B cell (primary cell): Measurements from ENCODE around the gene KIF21A. TPM values are rescaled to one million over a fixed set of nuclear protein-coding genes. Genes with fewer than 3 reads are reported as not detected.

Source experiments
- ATAC-seq: fragments of 200-7000 bp; cut with Tn5 transposase; one replicate; pipeline ENCODE4 v1.10.0; 2021; ENCODE audit warnings: low read depth, mild to moderate bottlenecking, moderate number of reproducible peaks, moderate library complexity
- CTCF ChIA-PET: fragments of 350-600 bp; sonication (Branson Sonifier 250); formaldehyde crosslinking; loops from one replicate; lab custom pipeline; 2021; ENCODE audit warnings: antibody characterized with exemption, inconsistent platforms; lab: Charles Lee
- POLR2A ChIA-PET: fragments of 350-600 bp; sonication (Branson Sonifier 250); formaldehyde crosslinking; loops from one replicate; lab custom pipeline; 2021; ENCODE audit warnings: antibody characterized with exemption; lab: Charles Lee
- DNase-seq: peaks from one replicate; pipeline ENCODE4 v3.0.0; 2013
- H2AFZ ChIP-seq: 2 replicates; pipeline ENCODE4 v1.6.1; 2012; ENCODE audit warnings: mild to moderate bottlenecking, low read depth, low read length; ENCODE audit not compliant: insufficient read depth, poor library complexity, severe bottlenecking
- H3K27ac ChIP-seq, 2 donors: 1 replicate in 1 of 2; 2 replicates in 1 of 2; pipeline ENCODE4 v1.5.1; 2012 to 2013; ENCODE audit warnings: low read length in 2 of 2, mild to moderate bottlenecking in 2 of 2, moderate library complexity in 1 of 2
- H3K27me3 ChIP-seq, 4 experiments: fragments of 200-600 bp in 1 of 4; sonication (generic) in 1 of 4; replicated peaks in 1 of 4; 1 replicate in 2 of 4; 2 replicates in 2 of 4; pipeline versions ENCODE4 v1.6.1 to v1.7.0; 2013 to 2016; ENCODE audit warnings: low read length in 3 of 4, mild to moderate bottlenecking in 2 of 4, mixed read lengths in 1 of 4, moderate library complexity in 1 of 4; ENCODE audit not compliant: insufficient read depth in 4 of 4, control insufficient read depth in 3 of 4; ENCODE audit errors: control extremely low read depth in 1 of 4
- H3K36me3 ChIP-seq, 2 experiments: replicated peaks in 1 of 2; 1 replicate in 1 of 2; 2 replicates in 1 of 2; pipeline versions ENCODE4 v1.6.1 to v1.7.1; 2013; ENCODE audit warnings: low read length in 1 of 2; ENCODE audit not compliant: insufficient read depth in 2 of 2, control insufficient read depth in 1 of 2; ENCODE audit errors: control extremely low read depth in 1 of 2, extremely low read depth in 1 of 2
- H3K4me1 ChIP-seq, 2 donors: fragments of 200-600 bp in 1 of 2; sonication (generic) in 1 of 2; 1 replicate in 1 of 2; 2 replicates in 1 of 2; pipeline versions ENCODE4 v1.5.1 to v1.6.1; 2013 to 2017; ENCODE audit warnings: low read length in 2 of 2; ENCODE audit not compliant: control insufficient read depth in 2 of 2, insufficient read depth in 2 of 2
- H3K4me2 ChIP-seq: replicated peaks from 2 replicates; pipeline ENCODE3; 2012; ENCODE audit warnings: mild to moderate bottlenecking, low read depth, low read length; ENCODE audit not compliant: poor library complexity, severe bottlenecking
- H3K4me3 ChIP-seq, 5 experiments: fragments of 200-600 bp in 1 of 5; sonication (generic) in 1 of 5; 1 replicate in 3 of 5; 2 replicates in 2 of 5; pipeline versions ENCODE4 v1.5.1 to v1.7.0; 2011 to 2016; ENCODE audit warnings: low read length in 4 of 5, mild to moderate bottlenecking in 4 of 5, low read depth in 2 of 5, control low read depth in 1 of 5, moderate library complexity in 1 of 5; ENCODE audit not compliant: insufficient read depth in 1 of 5; ENCODE audit errors: control extremely low read depth in 1 of 5, extremely low read depth in 1 of 5
- H3K79me2 ChIP-seq: fragments of 200-600 bp; sonication (generic); one replicate; pipeline ENCODE4 v1.6.0; 2016; ENCODE audit warnings: low read length; ENCODE audit not compliant: control insufficient read depth, insufficient read depth
- H3K9ac ChIP-seq: fragments of 200-600 bp; sonication (generic); 2 replicates; pipeline ENCODE4 v1.6.1; 2017; ENCODE audit warnings: mild to moderate bottlenecking, low read length, moderate library complexity
- H3K9me3 ChIP-seq, 3 donors: one replicate each; pipeline versions ENCODE4 v1.6.1 to v1.7.1; 2013; ENCODE audit warnings: low read length in 2 of 3; ENCODE audit not compliant: control insufficient read depth in 2 of 3, insufficient read depth in 1 of 3; ENCODE audit errors: control extremely low read depth in 1 of 3
- H4K20me1 ChIP-seq: 2 replicates; pipeline ENCODE4 v1.6.0; 2012; ENCODE audit warnings: mild to moderate bottlenecking, low read length; ENCODE audit not compliant: insufficient read depth, control insufficient read depth, poor library complexity, severe bottlenecking
- H3K27ac Mint-ChIP-seq: one replicate; pipeline ENCODE4 v1.8.0; 2021; ENCODE audit warnings: mixed read lengths
- H3K27me3 Mint-ChIP-seq: one replicate; pipeline ENCODE4 v1.8.0; 2021; ENCODE audit warnings: mixed read lengths
- H3K4me1 Mint-ChIP-seq: one replicate; pipeline ENCODE4 v1.8.0; 2021; ENCODE audit warnings: mixed read lengths
- H3K4me3 Mint-ChIP-seq: one replicate; pipeline ENCODE4 v1.8.0; 2021; ENCODE audit warnings: mixed read lengths
- H3K9me3 Mint-ChIP-seq: one replicate; pipeline ENCODE4 v1.8.0; 2022; ENCODE audit warnings: mixed read lengths; ENCODE audit not compliant: insufficient read depth
- CTCF ChIP-seq: fragments of 200-600 bp; IDR thresholded peaks from one replicate; pipeline ENCODE4 v1.8.0; 2022; ENCODE audit warnings: antibody characterized with exemption, mild to moderate bottlenecking
- EZH2 ChIP-seq: IDR thresholded peaks from 2 replicates; pipeline ENCODE4 v1.6.1; 2012; ENCODE audit warnings: borderline replicate concordance, low read depth, mild to moderate bottlenecking, moderate library complexity, low read length; ENCODE audit not compliant: insufficient read depth, poor library complexity, severe bottlenecking
- WGBS: methylation state at CpG from one replicate; pipeline ENCODE4 v1.1.5; 2013; ENCODE audit warnings: missing lambda C conversion rate; ENCODE audit not compliant: insufficient coverage; 5-methylcytosine and 5-hydroxymethylcytosine counted together
- intact Hi-C: fragments of 100-400 bp; cut with micrococcal nuclease; formaldehyde crosslinking; loops from one replicate; pipeline ENCODE4 v1.10.0; 2022
- polyA plus RNA-seq: library from polyadenylated mRNA; depleted of rRNA; stranded (reverse); fragments of >200 nt; gene quantifications from 2 replicates; pipeline ENCODE4 v1.2.3, GENCODE V29; 2012
- total RNA-seq, 2 donors: library from RNA; stranded (reverse); fragments of 120-200 nt in 1 of 2; gene quantifications; 1 replicate in 1 of 2; 2 replicates in 1 of 2; pipeline versions ENCODE4 v1.2.3 to v1.2.4, GENCODE V29; 2013 to 2022

The KIF21A gene
- total and polyA plus RNA-seq, 2 donors (not counting 1 experiment from before 2014, with no cell fraction given): 0.33 to 2.2 TPM

- Mint-ChIP-seq H3K4me1 (no peaks in the 10 kb centered on the region), H3K27me3 (no peaks in the 10 kb centered on the region), H3K9me3 (no peaks in the 10 kb centered on the region), H3K4me3 (no peak overlapping the region), H3K27ac (no peak overlapping the region)
- intact Hi-C loops: no loop called here
- ChIA-PET CTCF (no interaction called here), POLR2A (no interaction called here)
- ATAC-seq (no peak), DNase-seq (no peak)
- H3K4me2 ChIP-seq: no peak overlapping the region
- no peaks in the 10 kb centered on the region for H3K36me3 ChIP-seq
- H4K20me1 ChIP-seq: no peaks in the 10 kb centered on the region
- H3K9ac ChIP-seq: no peak overlapping the region
- H3K27me3 ChIP-seq: peaks cover 0 to 3% (median 0%) of the 10 kb centered on the region in 4 experiments
- no peaks in the 10 kb centered on the region for H3K79me2 ChIP-seq
- no peaks in the 10 kb centered on the region for H3K4me1 ChIP-seq
- TF ChIP-seq CTCF: no peak
- no peak for TF ChIP-seq EZH2
- no peak overlapping the region for H2AFZ ChIP-seq
- H3K4me3 ChIP-seq: no peak overlapping the region
- no peak overlapping the region for H3K27ac ChIP-seq
- no peaks in the 10 kb centered on the region for H3K9me3 ChIP-seq
- WGBS: no CpG with 5 or more reads among the region's 2 CpGs
These were observed 23.4 kb downstream of the KIF21A start for GRCh38 chr12:39419471-39419870.

- H3K4me2 ChIP-seq: no peak overlapping the region
- no peaks in the 10 kb centered on the region for H3K79me2 ChIP-seq
- intact Hi-C loops: no loop called here
- ATAC-seq (no peak), DNase-seq (no peak)
- H3K27me3 ChIP-seq: peaks cover 0 to 3% (median 0%) of the 10 kb centered on the region in 4 experiments
- no peak overlapping the region for H3K27ac ChIP-seq
- TF ChIP-seq CTCF (no peak), EZH2 (no peak)
- H3K4me3 ChIP-seq: no peak overlapping the region
- no peak overlapping the region for H3K4me3 Mint-ChIP-seq
- no peak overlapping the region for H2AFZ ChIP-seq
- no peaks in the 10 kb centered on the region for H4K20me1 ChIP-seq
- ChIA-PET POLR2A (no interaction called here), CTCF (no interaction called here)
- H3K9me3 Mint-ChIP-seq: no peaks in the 10 kb centered on the region
- H3K9ac ChIP-seq: no peak overlapping the region
- no peaks in the 10 kb centered on the region for H3K27me3 Mint-ChIP-seq
- no peaks in the 10 kb centered on the region for H3K4me1 ChIP-seq
- H3K4me1 Mint-ChIP-seq: no peaks in the 10 kb centered on the region
- WGBS: 100% methylated on average over 1 of the region's 2 CpGs
- H3K36me3 ChIP-seq: no peaks in the 10 kb centered on the region
- H3K9me3 ChIP-seq: no peaks in the 10 kb centered on the region
- no peak overlapping the region for H3K27ac Mint-ChIP-seq
These were observed 25.0 kb downstream of the KIF21A start for GRCh38 chr12:39417916-39418315.
